Ovary (tissue), 9 donors: ENCODE data around the gene CALHM6. TPM values are rescaled to one million over a fixed set of nuclear protein-coding genes. Genes with fewer than 3 reads are reported as not detected.

Experiments
- DNase-seq, 5 donors: peaks; one replicate each; pipeline ENCODE4 v3.0.0-alpha.2; 2019 to 2020
- H3K27ac ChIP-seq, 2 donors: fragments of 200-600 bp; one replicate each; pipeline versions ENCODE4 v1.5.1 to v1.8.0; 2019 to 2022
- H3K27me3 ChIP-seq: fragments of 200-600 bp; one replicate; pipeline ENCODE4 v1.8.0; 2022
- H3K36me3 ChIP-seq: fragments of 200-600 bp; sonication (generic); one replicate; pipeline ENCODE4 v1.5.1; 2019
- H3K4me1 ChIP-seq: one replicate; pipeline ENCODE4 v1.8.1; 2013; ENCODE audit warnings: mild to moderate bottlenecking, moderate library complexity; ENCODE audit not compliant: insufficient read depth
- H3K4me3 ChIP-seq: fragments of 200-600 bp; sonication (generic); one replicate; pipeline ENCODE4 v1.5.1; 2017
- H3K9me3 ChIP-seq, 2 donors: fragments of 200-600 bp in 1 of 2; sonication (generic) in 1 of 2; one replicate each; pipeline versions ENCODE4 v1.5.1 to v1.8.1; 2013 to 2019; ENCODE audit warnings: mild to moderate bottlenecking in 1 of 2, moderate library complexity in 1 of 2
- EP300 ChIP-seq: sonication (generic); formaldehyde crosslinking; IDR thresholded peaks from one replicate; pipeline ENCODE4 v1.6.1; 2017; ENCODE audit warnings: antibody characterized with exemption
- POLR2A ChIP-seq: fragments of 450-650 bp; IDR thresholded peaks from one replicate; pipeline ENCODE4 v1.6.1; 2017; ENCODE audit warnings: antibody characterized with exemption, mild to moderate bottlenecking, moderate library complexity
- WGBS, 3 donors: extraction: QIAGEN DNeasy Blood & Tissue Kit in 1 of 3; methylation state at CpG; one replicate each; pipeline versions ENCODE4 v1.1.5 to v1.1.7; 2013 to 2017; 5-methylcytosine and 5-hydroxymethylcytosine counted together
- intact Hi-C, 4 donors: fragments of 100-400 bp; cut with DNase I; formaldehyde crosslinking; loops; one replicate each; pipeline versions ENCODE4 v1.11.0 to v1.15.1; 2022 to 2023
- polyA plus RNA-seq, 2 donors: library from polyadenylated mRNA; stranded (reverse); fragments of 200-250 nt in 1 of 2; fragments of 350-450 nt in 1 of 2; fragmentation: Illumina TruSeq in 1 of 2; extraction: RNeasy Lipid Tissue Mini Kit (QIAGEN cat#74804) in 1 of 2; gene quantifications; one replicate each; pipeline ENCODE4 v1.2.3, GENCODE V29; 2013 to 2014
- total RNA-seq, 7 donors: library from RNA; depleted of rRNA in 2 of 7; stranded (reverse); fragments of >200 nt in 2 of 7; fragmentation: NEBNext Ultra II Directional in 3 of 7; extraction: Animal tissue kit (Norgen Biotek cat#: 25700) in 3 of 7; gene quantifications; one replicate each; pipeline versions ENCODE4 v1.1.0 to v1.2.4, GENCODE V29; 2016 to 2023
- TF ChIP-seq, protein P1 (sequence below), 3 donors: fragments of 450-650 bp in 2 of 3; fragments of 200-600 bp in 1 of 3; IDR thresholded peaks; one replicate each; pipeline versions ENCODE4 v1.5.1 to v1.8.0; 2016 to 2022; ENCODE audit warnings: antibody characterized with exemption in 3 of 3, mild to moderate bottlenecking in 1 of 3
- donor health status: DM: no; HTN: no; CAD: no; lungs with moderate emphysema.
- donor health status: DM: no; HTN: no; CAD: no.
- donor health status: Bipolar disorder and iron deficiency.
- donor health status: DM: yes; HTN: yes; CAD: no.
- donor health status: DM: no; HTN: no; CAD: no.
- donor health status: DM: yes; HTN: yes; CAD: no.

The CALHM6 gene
- total and polyA plus RNA-seq, 9 donors: 1.6 to 14.0 (median 3.0) TPM

DNA sequence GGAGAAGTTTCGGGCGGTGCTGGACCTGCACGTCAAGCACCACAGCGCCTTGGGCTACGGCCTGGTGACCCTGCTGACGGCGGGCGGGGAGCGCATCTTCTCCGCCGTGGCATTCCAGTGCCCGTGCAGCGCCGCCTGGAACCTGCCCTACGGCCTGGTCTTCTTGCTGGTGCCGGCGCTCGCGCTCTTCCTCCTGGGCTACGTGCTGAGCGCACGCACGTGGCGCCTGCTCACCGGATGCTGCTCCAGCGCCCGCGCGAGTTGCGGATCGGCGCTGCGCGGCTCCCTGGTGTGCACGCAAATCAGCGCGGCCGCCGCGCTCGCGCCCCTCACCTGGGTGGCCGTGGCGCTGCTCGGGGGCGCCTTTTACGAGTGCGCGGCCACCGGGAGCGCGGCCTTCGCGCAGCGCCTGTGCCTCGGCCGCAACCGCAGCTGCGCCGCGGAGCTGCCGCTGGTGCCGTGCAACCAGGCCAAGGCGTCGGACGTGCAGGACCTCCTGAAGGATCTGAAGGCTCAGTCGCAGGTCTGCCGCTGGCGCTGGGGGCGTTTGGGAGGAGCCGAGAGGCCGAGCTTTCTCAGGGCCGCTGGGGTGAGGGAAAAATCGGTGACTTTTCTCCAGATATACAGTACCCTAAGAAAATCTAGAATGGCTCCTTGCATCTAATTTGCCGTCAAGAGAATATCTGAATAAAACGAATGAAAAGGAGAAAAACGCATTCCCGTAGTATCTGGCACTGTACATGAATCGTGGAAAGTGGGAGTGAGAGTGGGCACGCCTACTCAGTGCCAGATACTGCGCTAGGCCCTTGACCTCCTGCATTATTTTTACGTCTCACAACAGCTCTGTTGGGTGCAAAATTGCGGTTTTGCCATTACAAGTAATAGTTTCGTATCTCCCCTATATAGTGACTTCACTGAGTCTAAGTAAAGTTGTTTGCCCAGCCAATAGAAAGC, 1.0 kb downstream of the CALHM6 start:
- Histone ChIP-seq H3K36me3 (no peaks in the 10 kb centered on the region), H3K9me3 (no peaks in the 10 kb centered on the region), H3K27me3 (no peaks in the 10 kb centered on the region), H3K4me3 (peak overlapping the region; percentile 21), H3K4me1 (peaks cover 7% of the 10 kb centered on the region), H3K27ac (peak overlapping the region in 1 of 2 donors; percentile 16)
- WGBS, 3 donors: 7 to 13% (median 13%) methylated on average over 60 to 84 of the region's 84 CpGs
- peak; percentile 34 to 74 (median 49) for DNase-seq
- intact Hi-C loops: no loop called here
- TF ChIP-seq, protein P1, sequence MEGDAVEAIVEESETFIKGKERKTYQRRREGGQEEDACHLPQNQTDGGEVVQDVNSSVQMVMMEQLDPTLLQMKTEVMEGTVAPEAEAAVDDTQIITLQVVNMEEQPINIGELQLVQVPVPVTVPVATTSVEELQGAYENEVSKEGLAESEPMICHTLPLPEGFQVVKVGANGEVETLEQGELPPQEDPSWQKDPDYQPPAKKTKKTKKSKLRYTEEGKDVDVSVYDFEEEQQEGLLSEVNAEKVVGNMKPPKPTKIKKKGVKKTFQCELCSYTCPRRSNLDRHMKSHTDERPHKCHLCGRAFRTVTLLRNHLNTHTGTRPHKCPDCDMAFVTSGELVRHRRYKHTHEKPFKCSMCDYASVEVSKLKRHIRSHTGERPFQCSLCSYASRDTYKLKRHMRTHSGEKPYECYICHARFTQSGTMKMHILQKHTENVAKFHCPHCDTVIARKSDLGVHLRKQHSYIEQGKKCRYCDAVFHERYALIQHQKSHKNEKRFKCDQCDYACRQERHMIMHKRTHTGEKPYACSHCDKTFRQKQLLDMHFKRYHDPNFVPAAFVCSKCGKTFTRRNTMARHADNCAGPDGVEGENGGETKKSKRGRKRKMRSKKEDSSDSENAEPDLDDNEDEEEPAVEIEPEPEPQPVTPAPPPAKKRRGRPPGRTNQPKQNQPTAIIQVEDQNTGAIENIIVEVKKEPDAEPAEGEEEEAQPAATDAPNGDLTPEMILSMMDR (IDR thresholded peaks at IDR 0.05): no peak
- TF ChIP-seq EP300 (no peak), POLR2A (no peak)

DNA sequence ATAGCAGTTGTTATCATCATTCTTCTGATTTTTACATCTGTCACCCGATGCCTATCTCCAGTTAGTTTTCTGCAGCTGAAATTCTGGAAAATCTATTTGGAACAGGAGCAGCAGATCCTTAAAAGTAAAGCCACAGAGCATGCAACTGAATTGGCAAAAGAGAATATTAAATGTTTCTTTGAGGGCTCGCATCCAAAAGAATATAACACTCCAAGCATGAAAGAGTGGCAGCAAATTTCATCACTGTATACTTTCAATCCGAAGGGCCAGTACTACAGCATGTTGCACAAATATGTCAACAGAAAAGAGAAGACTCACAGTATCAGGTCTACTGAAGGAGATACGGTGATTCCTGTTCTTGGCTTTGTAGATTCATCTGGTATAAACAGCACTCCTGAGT, 2.1 kb downstream of the CALHM6 start:
- peaks cover 7% of the 10 kb centered on the region for H3K4me1 ChIP-seq
- H3K4me3 ChIP-seq: no peak overlapping the region
- no peak for DNase-seq
- H3K9me3 ChIP-seq: no peaks in the 10 kb centered on the region
- no peaks in the 10 kb centered on the region for H3K36me3 ChIP-seq
- no peaks in the 10 kb centered on the region for H3K27me3 ChIP-seq
- TF ChIP-seq POLR2A: no peak
- TF ChIP-seq, protein P1 (IDR thresholded peaks at IDR 0.05): no peak
- no peak for TF ChIP-seq EP300
- intact Hi-C loops: no loop called here
- H3K27ac ChIP-seq: no peak overlapping the region
- WGBS, 3 donors: 92 to 95% (median 93%) methylated on average over 4 of the region's 4 CpGs

DNA sequence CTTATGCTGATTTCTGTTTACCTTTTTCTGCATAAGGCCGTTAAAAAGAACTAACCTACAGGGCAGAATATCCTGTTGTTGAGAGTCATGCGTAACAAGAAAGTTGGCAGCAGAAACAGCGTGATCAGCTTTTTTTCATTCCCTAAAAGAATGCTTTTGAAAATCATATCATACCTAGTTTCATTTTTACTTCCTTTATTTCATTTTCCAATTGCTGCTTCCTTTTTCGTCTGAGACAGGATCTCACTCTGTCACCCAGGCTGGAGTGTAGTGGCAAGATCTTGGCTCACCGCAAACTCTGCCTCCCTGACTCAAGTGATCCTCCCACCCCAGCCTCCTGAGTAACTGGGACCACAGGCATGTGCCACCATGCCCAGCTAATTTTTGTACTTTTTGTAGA, 4.1 kb downstream of the CALHM6 start:
- no peak overlapping the region for H3K27ac ChIP-seq
- WGBS, 3 donors: 42 to 68% (median 47%) methylated on average over 5 of the region's 5 CpGs
- no peak overlapping the region for H3K4me3 ChIP-seq
- H3K27me3 ChIP-seq: no peaks in the 10 kb centered on the region
- TF ChIP-seq POLR2A: no peak
- H3K4me1 ChIP-seq: peaks cover 7% of the 10 kb centered on the region
- intact Hi-C loops: no loop called here
- H3K36me3 ChIP-seq: no peaks in the 10 kb centered on the region
- no peaks in the 10 kb centered on the region for H3K9me3 ChIP-seq
- no peak for DNase-seq

GRCh38 chr6:116467096-116467495, 5.9 kb downstream of the CALHM6 start:
- TF ChIP-seq, protein P1 (IDR thresholded peaks at IDR 0.05): no peak
- TF ChIP-seq EP300 (no peak), POLR2A (no peak)
- Histone ChIP-seq H3K4me3 (no peak overlapping the region), H3K36me3 (no peaks in the 10 kb centered on the region), H3K27ac (no peak overlapping the region), H3K9me3 (no peaks in the 10 kb centered on the region), H3K27me3 (no peaks in the 10 kb centered on the region), H3K4me1 (peaks cover 5% of the 10 kb centered on the region)
- DNase-seq: no peak
- intact Hi-C loops: no loop called here
- WGBS, 3 donors: 88 to 97% (median 96%) methylated on average over 1 of the region's 1 CpG

DNA sequence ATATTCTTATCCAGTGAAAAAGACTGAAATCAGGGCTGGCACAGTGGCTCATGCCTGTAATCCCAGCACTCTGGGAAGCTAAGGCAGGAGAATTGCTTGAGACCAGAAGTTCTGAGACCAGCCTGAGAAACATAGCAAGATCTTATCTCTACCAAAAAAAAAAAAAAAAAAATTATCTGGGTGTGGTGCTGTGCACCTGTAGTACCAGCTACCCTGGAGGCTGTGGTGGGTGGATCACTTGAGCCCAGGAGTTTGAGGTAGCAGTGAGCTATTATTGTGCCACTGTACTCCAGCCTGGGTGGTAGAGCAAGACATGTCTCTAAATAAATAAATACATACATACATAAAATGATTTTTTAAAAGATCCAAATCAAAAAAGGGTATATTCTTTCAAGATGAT, 6.3 kb downstream of the CALHM6 start:
- Histone ChIP-seq H3K36me3 (no peaks in the 10 kb centered on the region), H3K4me3 (no peak overlapping the region), H3K27ac (no peak overlapping the region), H3K27me3 (no peaks in the 10 kb centered on the region), H3K4me1 (peaks cover 4% of the 10 kb centered on the region), H3K9me3 (no peaks in the 10 kb centered on the region)
- intact Hi-C loops: no loop called here
- no peak for TF ChIP-seq POLR2A
- TF ChIP-seq, protein P1 (IDR thresholded peaks at IDR 0.05): no peak
- no peak for TF ChIP-seq EP300
- DNase-seq: no peak
